Suprapubic skin (tissue), 4 donors: Measurements from ENCODE around the gene PTPRD. TPM values are rescaled to one million over a fixed set of nuclear protein-coding genes. Genes with fewer than 3 reads are reported as not detected.

Experiments
- DNase-seq, 2 donors: peaks; one replicate each; pipeline ENCODE4 v3.0.0-alpha.2; 2019; ENCODE audit warnings: low spot score in 2 of 2
- H3K27ac ChIP-seq: fragments of 200-600 bp; sonication (generic); one replicate; pipeline ENCODE4 v1.5.1; 2019
- H3K27me3 ChIP-seq: fragments of 200-600 bp; sonication (generic); one replicate; pipeline ENCODE4 v1.5.1; 2019
- H3K36me3 ChIP-seq: fragments of 200-600 bp; sonication (generic); one replicate; pipeline ENCODE4 v1.5.1; 2019
- H3K4me1 ChIP-seq: fragments of 200-600 bp; sonication (generic); one replicate; pipeline ENCODE4 v1.5.1; 2019
- H3K4me3 ChIP-seq: fragments of 200-600 bp; sonication (generic); one replicate; pipeline ENCODE4 v1.5.1; 2019; ENCODE audit warnings: mild to moderate bottlenecking
- H3K9me3 ChIP-seq: fragments of 200-600 bp; sonication (generic); one replicate; pipeline ENCODE4 v1.5.1; 2019
- CTCF ChIP-seq, 2 donors: fragments of 200-600 bp in 1 of 2; fragments of 450-650 bp in 1 of 2; sonication (generic) in 1 of 2; IDR thresholded peaks; one replicate each; pipeline ENCODE4 v1.5.1; 2016 to 2019; ENCODE audit warnings: antibody characterized with exemption in 2 of 2, mild to moderate bottlenecking in 1 of 2, moderate library complexity in 1 of 2
- EP300 ChIP-seq: sonication (generic); formaldehyde crosslinking; IDR thresholded peaks from one replicate; pipeline ENCODE4 v1.6.1; 2017; ENCODE audit warnings: antibody characterized with exemption
- POLR2A ChIP-seq, 2 donors: fragments of 450-650 bp; IDR thresholded peaks; one replicate each; pipeline ENCODE4 v1.6.1; 2017; ENCODE audit warnings: antibody characterized with exemption in 2 of 2, mild to moderate bottlenecking in 2 of 2, moderate library complexity in 2 of 2
- POLR2AphosphoS5 ChIP-seq, 3 donors: sonication (generic); formaldehyde crosslinking; IDR thresholded peaks; one replicate each; pipeline ENCODE4 v1.6.1; 2017; ENCODE audit warnings: antibody characterized with exemption in 3 of 3
- WGBS: methylation state at CpG from one replicate; pipeline ENCODE4 v1.1.5; 2018; 5-methylcytosine and 5-hydroxymethylcytosine counted together
- total RNA-seq, 4 donors: library from RNA; depleted of rRNA; stranded (reverse); fragments of >200 nt; gene quantifications; one replicate each; pipeline ENCODE4 v1.1.0, GENCODE V29; 2016

The PTPRD gene
- total RNA-seq, 4 donors from 2014 or later: 0.49 to 3.3 (median 2.5) TPM

GRCh38 chr9:8558176-8558575 lies 2054.6 kb downstream of the PTPRD start:
- TF ChIP-seq POLR2A (IDR thresholded peaks at IDR 0.05) (no peak), EP300 (no peak), POLR2AphosphoS5 (IDR thresholded peaks at IDR 0.05) (no peak), CTCF (IDR thresholded peaks at IDR 0.05) (no peak)

GRCh38 chr9:8555762-8556500 lies 2056.9 kb downstream of the PTPRD start:
- TF ChIP-seq POLR2AphosphoS5 (IDR thresholded peaks at IDR 0.05) (no peak), POLR2A (IDR thresholded peaks at IDR 0.05) (no peak), EP300 (no peak), CTCF (IDR thresholded peaks at IDR 0.05) (no peak)
- Histone ChIP-seq H3K36me3 (no peaks in the 10 kb centered on the region), H3K9me3 (no peaks in the 10 kb centered on the region), H3K27me3 (no peaks in the 10 kb centered on the region), H3K4me3 (no peak overlapping the region), H3K27ac (no peak overlapping the region), H3K4me1 (no peaks in the 10 kb centered on the region)
- WGBS: 45% methylated on average over 4 of the region's 4 CpGs
- no peak for DNase-seq

More at GRCh38 chr9:8558176-8558575, 2054.6 kb downstream of the PTPRD start:
- H3K27ac ChIP-seq: no peak overlapping the region
- 51% methylated on average over 2 of the region's 2 CpGs for WGBS
- H3K4me3 ChIP-seq: no peak overlapping the region
- H3K36me3 ChIP-seq: no peaks in the 10 kb centered on the region
- H3K4me1 ChIP-seq: no peaks in the 10 kb centered on the region
- DNase-seq: no peak
- no peaks in the 10 kb centered on the region for H3K27me3 ChIP-seq
- H3K9me3 ChIP-seq: no peaks in the 10 kb centered on the region

GRCh38 chr9:8553444-8553843 lies 2059.4 kb downstream of the PTPRD start:
- 72% methylated on average over 4 of the region's 4 CpGs for WGBS
- H3K4me1 ChIP-seq: no peaks in the 10 kb centered on the region
- TF ChIP-seq POLR2AphosphoS5 (IDR thresholded peaks at IDR 0.05) (no peak), POLR2A (IDR thresholded peaks at IDR 0.05) (no peak), EP300 (no peak), CTCF (IDR thresholded peaks at IDR 0.05) (no peak)
- DNase-seq: no peak
- H3K9me3 ChIP-seq: no peaks in the 10 kb centered on the region
- H3K36me3 ChIP-seq: no peaks in the 10 kb centered on the region
- H3K27ac ChIP-seq: no peak overlapping the region
- H3K27me3 ChIP-seq: no peaks in the 10 kb centered on the region
- no peak overlapping the region for H3K4me3 ChIP-seq

- no peak for TF ChIP-seq CTCF (IDR thresholded peaks at IDR 0.05)
- no peak for TF ChIP-seq POLR2A (IDR thresholded peaks at IDR 0.05)
- no peak for TF ChIP-seq POLR2AphosphoS5 (IDR thresholded peaks at IDR 0.05)
- no peak for TF ChIP-seq EP300
- Histone ChIP-seq H3K36me3 (no peaks in the 10 kb centered on the region), H3K27me3 (no peaks in the 10 kb centered on the region), H3K9me3 (no peaks in the 10 kb centered on the region), H3K27ac (no peak overlapping the region), H3K4me1 (no peaks in the 10 kb centered on the region), H3K4me3 (no peak overlapping the region)
- DNase-seq: no peak
- WGBS: 87% methylated on average over 3 of the region's 3 CpGs
These were observed 2060.1 kb downstream of the PTPRD start for GRCh38 chr9:8552732-8553131.

- Histone ChIP-seq H3K4me1 (no peaks in the 10 kb centered on the region), H3K27me3 (no peaks in the 10 kb centered on the region), H3K36me3 (no peaks in the 10 kb centered on the region), H3K9me3 (no peaks in the 10 kb centered on the region), H3K27ac (no peak overlapping the region), H3K4me3 (no peak overlapping the region)
- TF ChIP-seq CTCF (IDR thresholded peaks at IDR 0.05): no peak
- no peak for TF ChIP-seq POLR2A (IDR thresholded peaks at IDR 0.05)
- no peak for TF ChIP-seq POLR2AphosphoS5 (IDR thresholded peaks at IDR 0.05)
- no peak for TF ChIP-seq EP300
- DNase-seq: no peak
- WGBS: 67% methylated on average over 1 of the region's 1 CpG
These were observed 2063.6 kb downstream of the PTPRD start for GRCh38 chr9:8549214-8549613.
